NT2/D1 (cell line): Measurements from ENCODE around the gene STEAP4.

ENCODE experiments used
- DNase-seq: peaks from one replicate; pipeline ENCODE4 v3.0.0-alpha.2; 2011; ENCODE audit warnings: low read depth, low spot score
- H3K27me3 ChIP-seq: 2 replicates; pipeline ENCODE4 v1.6.0; 2011; ENCODE audit warnings: mild to moderate bottlenecking; ENCODE audit not compliant: insufficient read length, insufficient read depth
- H3K36me3 ChIP-seq: 2 replicates; pipeline ENCODE4 v1.6.1; 2011; ENCODE audit warnings: mild to moderate bottlenecking, low read length, mixed read lengths; ENCODE audit not compliant: insufficient read depth, insufficient read length
- H3K4me1 ChIP-seq: 2 replicates; pipeline ENCODE4 v1.5.1; 2011; ENCODE audit not compliant: insufficient read depth, insufficient read length
- H3K4me3 ChIP-seq: 2 replicates; pipeline ENCODE4 v1.5.1; 2011; ENCODE audit warnings: low read depth; ENCODE audit not compliant: insufficient read length
- H3K9ac ChIP-seq: 2 replicates; pipeline ENCODE4 v1.6.0; 2011; ENCODE audit warnings: low read depth; ENCODE audit not compliant: insufficient read length
- H3K9me3 ChIP-seq: 2 replicates; pipeline ENCODE4 v1.5.1; 2011; ENCODE audit warnings: mild to moderate bottlenecking, low read length; ENCODE audit not compliant: insufficient read depth
- SUZ12 ChIP-seq: IDR thresholded peaks from 2 replicates; pipeline ENCODE4 v1.6.1; 2011; ENCODE audit not compliant: insufficient read length, insufficient read depth; ENCODE audit errors: extremely low read depth
- YY1 ChIP-seq: IDR thresholded peaks from 2 replicates; pipeline ENCODE4 v1.6.1; 2011; ENCODE audit not compliant: insufficient read length, insufficient read depth
- ZNF274 ChIP-seq: IDR thresholded peaks from 2 replicates; pipeline ENCODE4 v1.6.1; 2011; ENCODE audit warnings: mild to moderate bottlenecking, low read depth, low read length

The STEAP4 gene

GRCh38 chr7:88256906-88257305 is 49.8 kb downstream of the STEAP4 start:
- DNase-seq = no peak
- Histone ChIP-seq H3K9ac (no peak overlapping the region), H3K4me1 (no peaks in the 10 kb centered on the region), H3K36me3 (no peaks in the 10 kb centered on the region), H3K4me3 (no peak overlapping the region), H3K9me3 (0 out of 2 replicates have a peak, but pooled peaks cover 14% of the 10 kb centered on the region), H3K27me3 (no peaks in the 10 kb centered on the region)
- no peak for TF ChIP-seq ZNF274
- TF ChIP-seq YY1 = no peak
- no peak for TF ChIP-seq SUZ12

DNA sequence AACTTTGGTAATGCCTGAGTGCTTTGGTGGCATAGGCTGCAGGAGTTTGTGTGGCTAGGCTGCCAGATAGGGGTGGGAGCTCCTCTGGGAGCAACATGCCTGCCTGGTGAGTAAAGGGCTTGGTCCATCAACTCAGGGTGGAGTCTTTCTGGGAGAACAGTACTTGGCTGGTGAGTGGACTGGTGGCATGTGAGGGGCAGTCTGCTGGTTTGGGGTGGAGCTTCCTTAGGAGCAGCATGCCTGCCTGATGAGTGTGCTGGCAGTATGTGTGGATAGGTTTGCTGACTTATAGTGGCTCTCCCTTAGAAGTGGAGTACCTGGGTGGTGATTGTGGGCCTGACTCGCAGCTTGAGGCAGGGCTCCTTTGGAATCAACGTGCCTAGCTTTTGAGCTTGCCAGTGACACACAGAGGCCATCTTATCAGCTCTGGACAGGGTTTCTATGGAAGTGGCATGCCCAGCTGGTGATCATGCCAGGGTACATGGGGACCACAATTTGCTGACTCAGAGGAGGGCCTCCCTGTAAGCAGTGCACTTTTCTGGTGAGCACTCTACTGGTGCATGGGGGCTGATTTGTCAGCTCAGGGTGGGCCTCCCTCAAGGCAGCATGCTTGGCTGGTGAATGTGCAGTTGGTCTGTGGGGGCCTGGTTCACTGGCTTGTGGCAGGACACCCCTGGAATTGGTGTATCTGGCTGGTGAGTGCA is 51.8 kb downstream of the STEAP4 start:
- no peaks in the 10 kb centered on the region for H3K4me1 ChIP-seq
- H3K27me3 ChIP-seq = no peaks in the 10 kb centered on the region
- H3K36me3 ChIP-seq = no peaks in the 10 kb centered on the region
- no peak overlapping the region for H3K9ac ChIP-seq
- no peak overlapping the region for H3K4me3 ChIP-seq
- no peak for DNase-seq
- TF ChIP-seq SUZ12 (no peak), ZNF274 (no peak), YY1 (no peak)
- H3K9me3 ChIP-seq = 0 out of 2 replicates have a peak, but pooled peaks cover 14% of the 10 kb centered on the region

DNA sequence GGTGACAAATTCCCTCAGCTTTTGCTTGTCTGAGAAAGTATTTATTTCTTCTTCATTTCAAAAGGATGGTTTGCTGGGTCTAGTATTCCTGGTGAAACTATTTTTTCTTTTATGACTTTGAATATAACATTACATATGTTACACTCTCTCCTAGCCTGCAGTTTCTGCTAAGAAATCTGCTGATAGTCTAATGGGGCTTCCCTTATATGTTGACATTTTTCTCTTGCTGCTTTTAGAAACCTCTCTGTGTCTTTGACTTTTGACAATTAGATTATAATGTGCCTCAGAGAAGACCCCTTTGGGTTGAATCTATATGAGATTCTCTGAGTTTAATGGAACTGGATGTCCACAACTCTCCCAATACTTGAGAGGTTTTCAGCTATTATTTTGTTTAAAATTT is 53.1 kb downstream of the STEAP4 start:
- Histone ChIP-seq H3K9me3 (0 out of 2 replicates have a peak, but pooled peaks cover 14% of the 10 kb centered on the region), H3K36me3 (no peaks in the 10 kb centered on the region), H3K4me1 (no peaks in the 10 kb centered on the region), H3K9ac (no peak overlapping the region), H3K27me3 (no peaks in the 10 kb centered on the region), H3K4me3 (no peak overlapping the region)
- no peak for DNase-seq
- TF ChIP-seq YY1 = no peak
- no peak for TF ChIP-seq ZNF274
- TF ChIP-seq SUZ12 = no peak

GRCh38 chr7:88244258-88244657 is 62.4 kb downstream of the STEAP4 start:
- Histone ChIP-seq H3K27me3 (no peaks in the 10 kb centered on the region), H3K36me3 (no peaks in the 10 kb centered on the region), H3K9ac (no peak overlapping the region), H3K4me1 (no peaks in the 10 kb centered on the region), H3K4me3 (no peak overlapping the region), H3K9me3 (no peaks in the 10 kb centered on the region)
- DNase-seq = no peak
- TF ChIP-seq YY1 (no peak), ZNF274 (no peak), SUZ12 (no peak)

GRCh38 chr7:88243345-88243909 is 63.3 kb downstream of the STEAP4 start:
- DNase-seq = no peak
- Histone ChIP-seq H3K36me3 (no peaks in the 10 kb centered on the region), H3K27me3 (no peaks in the 10 kb centered on the region), H3K9ac (no peak overlapping the region), H3K4me1 (no peaks in the 10 kb centered on the region), H3K9me3 (no peaks in the 10 kb centered on the region), H3K4me3 (no peak overlapping the region)
- TF ChIP-seq YY1 (no peak), ZNF274 (no peak), SUZ12 (no peak)

DNA sequence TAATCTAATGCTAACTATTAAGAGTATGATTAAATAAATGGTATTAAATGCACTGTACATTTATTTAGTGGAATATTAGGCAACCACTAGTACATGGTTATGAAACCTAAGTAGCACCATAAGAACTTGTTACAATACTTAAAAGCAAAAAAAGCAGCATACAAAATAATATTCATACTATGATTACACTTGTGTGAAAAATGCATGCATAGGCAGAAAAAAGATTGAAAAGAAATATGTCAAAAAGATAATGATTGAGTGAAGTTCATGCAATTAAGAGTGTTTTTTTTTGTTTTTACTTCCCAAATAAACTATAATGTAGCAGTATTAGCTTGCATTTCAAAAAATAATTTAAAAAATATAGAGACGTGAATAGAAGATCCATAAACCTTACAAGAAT is 66.8 kb downstream of the STEAP4 start:
- H3K27me3 ChIP-seq = no peaks in the 10 kb centered on the region
- no peak for DNase-seq
- TF ChIP-seq ZNF274 (no peak), SUZ12 (no peak), YY1 (no peak)
- H3K9me3 ChIP-seq = no peaks in the 10 kb centered on the region
- no peaks in the 10 kb centered on the region for H3K36me3 ChIP-seq
- H3K4me1 ChIP-seq = no peaks in the 10 kb centered on the region
- no peak overlapping the region for H3K4me3 ChIP-seq
- no peak overlapping the region for H3K9ac ChIP-seq

DNA sequence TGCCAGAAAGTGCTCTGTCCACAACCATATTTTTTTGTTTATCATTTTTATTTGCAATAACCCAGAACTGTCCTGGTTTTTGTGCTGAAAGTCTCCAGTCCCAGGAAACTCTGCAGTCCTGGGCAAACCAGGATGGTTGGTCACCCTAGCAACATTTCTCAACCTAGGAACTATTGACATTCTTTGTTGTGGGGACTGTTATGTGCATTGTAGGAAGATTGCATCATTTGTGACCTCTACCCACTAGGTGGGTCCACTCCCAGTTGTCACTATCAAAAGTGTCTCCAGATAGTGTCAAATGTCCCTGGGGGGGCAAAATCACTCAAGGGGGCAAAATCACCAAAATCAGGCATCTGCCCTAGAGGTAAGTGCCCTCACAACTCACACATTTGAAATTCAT is 72.9 kb downstream of the STEAP4 start:
- Histone ChIP-seq H3K9ac (no peak overlapping the region), H3K27me3 (no peaks in the 10 kb centered on the region), H3K9me3 (no peaks in the 10 kb centered on the region), H3K36me3 (no peaks in the 10 kb centered on the region), H3K4me3 (no peak overlapping the region), H3K4me1 (no peaks in the 10 kb centered on the region)
- DNase-seq = no peak
- TF ChIP-seq YY1 (no peak), SUZ12 (no peak), ZNF274 (no peak)
